GM18498 (cell line): Measurements from ENCODE around the gene AGAP1.

Experiments
- ATAC-seq: cut with Tn5 transposase; IDR thresholded peaks from one replicate; pipeline ENCODE4 v1.9.1; 2021; ENCODE audit warnings: mild to moderate bottlenecking, moderate library complexity; ENCODE audit not compliant: unreplicated experiment

The AGAP1 gene

GRCh38 chr2:235676536-235676799 lies 182.6 kb downstream of the AGAP1 start:
- ATAC-seq = no peak

- no peak for ATAC-seq
These were observed 183.5 kb downstream of the AGAP1 start for GRCh38 chr2:235677276-235677788.

- ATAC-seq = no peak
These were observed 184.1 kb downstream of the AGAP1 start for GRCh38 chr2:235677937-235678336.

- no peak for ATAC-seq
These were observed 184.9 kb downstream of the AGAP1 start for GRCh38 chr2:235678712-235679111.

GRCh38 chr2:235679471-235679870 lies 185.6 kb downstream of the AGAP1 start:
- no peak for ATAC-seq

- no peak for ATAC-seq
These were observed 191.3 kb downstream of the AGAP1 start for GRCh38 chr2:235685024-235685721.

- ATAC-seq = no peak
These were observed 194.9 kb downstream of the AGAP1 start for GRCh38 chr2:235688511-235689426.

- no peak for ATAC-seq
These were observed 195.6 kb downstream of the AGAP1 start for GRCh38 chr2:235689427-235689853.

GRCh38 chr2:235690082-235690808 lies 196.4 kb downstream of the AGAP1 start:
- no peak for ATAC-seq

GRCh38 chr2:235690809-235691450 lies 197.1 kb downstream of the AGAP1 start:
- no peak for ATAC-seq

GRCh38 chr2:235692076-235692475 lies 198.2 kb downstream of the AGAP1 start:
- ATAC-seq = no peak

GRCh38 chr2:235692671-235693171 lies 198.9 kb downstream of the AGAP1 start:
- no peak for ATAC-seq

- ATAC-seq = no peak
These were observed 199.4 kb downstream of the AGAP1 start for GRCh38 chr2:235693279-235693678.

- ATAC-seq = no peak
These were observed 201.1 kb downstream of the AGAP1 start for GRCh38 chr2:235694721-235695601.

GRCh38 chr2:235695602-235695895 lies 201.7 kb downstream of the AGAP1 start:
- no peak for ATAC-seq

- no peak for ATAC-seq
These were observed 203.2 kb downstream of the AGAP1 start for GRCh38 chr2:235697041-235697440.

GRCh38 chr2:235698028-235698427 lies 204.2 kb downstream of the AGAP1 start:
- ATAC-seq = no peak

GRCh38 chr2:235698491-235698890 lies 204.6 kb downstream of the AGAP1 start:
- ATAC-seq = no peak

- ATAC-seq = no peak
These were observed 205.7 kb downstream of the AGAP1 start for GRCh38 chr2:235699576-235699975.
